ENCODE measurements around the gene HSPB1.
A peak's percentile ranks its signal among the peaks of the same experiment; 100 is the strongest.
"Not testable (repeated sequence)": the region's sequence is repeated elsewhere in the genome, so short reads cannot be mapped to it uniquely, and the experiment has no call there.

Gene HSPB1

GRCh38 chr7:76302347-76303201, at the start of gene HSPB1:
TSS of gene HSPB1 (plus strand) at chr7:76302673. CDS start at chr7:76302713, 40 bp downstream.
- peak; percentile 81 for DNase-seq (ENCODE audit: low read depth)

- DNase-seq (ENCODE audit: low read depth): no peak
These were observed 47.7 kb upstream of the HSPB1 start for GRCh38 chr7:76254781-76255180.

GRCh38 chr7:76257973-76258372, 44.5 kb upstream of the HSPB1 start:
- DNase-seq (ENCODE audit: low read depth): no peak

- DNase-seq (ENCODE audit: low read depth): no peak
These were observed 43.1 kb upstream of the HSPB1 start for GRCh38 chr7:76259124-76260093.

- no peak for DNase-seq (ENCODE audit: low read depth)
These were observed 42.2 kb upstream of the HSPB1 start for GRCh38 chr7:76260171-76260703.

- no peak for DNase-seq (ENCODE audit: low read depth)
These were observed 41.1 kb upstream of the HSPB1 start for GRCh38 chr7:76261329-76261728.

GRCh38 chr7:76261931-76262330, 40.5 kb upstream of the HSPB1 start:
- DNase-seq (ENCODE audit: low read depth): no peak

- peak; percentile 17 for DNase-seq (ENCODE audit: low read depth)
These were observed 39.6 kb upstream of the HSPB1 start for GRCh38 chr7:76262683-76263402.

GRCh38 chr7:76265299-76265698, 37.2 kb upstream of the HSPB1 start:
- DNase-seq (ENCODE audit: low read depth): no peak

GRCh38 chr7:76267107-76267893, 35.2 kb upstream of the HSPB1 start:
- DNase-seq (ENCODE audit: low read depth): no peak

GRCh38 chr7:76267894-76268183, 34.6 kb upstream of the HSPB1 start:
- no peak for DNase-seq (ENCODE audit: low read depth)

GRCh38 chr7:76268376-76268775, 34.1 kb upstream of the HSPB1 start:
- DNase-seq (ENCODE audit: low read depth): no peak

- DNase-seq (ENCODE audit: low read depth): no peak
These were observed 32.6 kb upstream of the HSPB1 start for GRCh38 chr7:76269895-76270294.

GRCh38 chr7:76271384-76271783, 31.1 kb upstream of the HSPB1 start:
- not testable (repeated sequence) for DNase-seq (ENCODE audit: low read depth)

- no peak for DNase-seq (ENCODE audit: low read depth)
These were observed 30.3 kb upstream of the HSPB1 start for GRCh38 chr7:76272142-76272541.

GRCh38 chr7:76272851-76273497, 29.5 kb upstream of the HSPB1 start:
- DNase-seq (ENCODE audit: low read depth): no peak

GRCh38 chr7:76273503-76273902, 29.0 kb upstream of the HSPB1 start:
- DNase-seq (ENCODE audit: low read depth): no peak

- DNase-seq (ENCODE audit: low read depth): no peak
These were observed 23.9 kb upstream of the HSPB1 start for GRCh38 chr7:76278540-76278939.

GRCh38 chr7:76280408-76280807, 22.1 kb upstream of the HSPB1 start:
- no peak for DNase-seq (ENCODE audit: low read depth)

GRCh38 chr7:76281006-76281705, 21.3 kb upstream of the HSPB1 start:
- no peak for DNase-seq (ENCODE audit: low read depth)

Measured in GM04504 (cell line).